GM21825 (cell line): Measurements from ENCODE around the gene HOXB3.

Experiments used
- ATAC-seq: cut with Tn5 transposase; IDR thresholded peaks from one replicate; pipeline ENCODE4 v1.9.1; 2021; ENCODE audit warnings: mild to moderate bottlenecking, moderate library complexity; ENCODE audit not compliant: unreplicated experiment

The HOXB3 gene

GRCh38 chr17:48506246-48506645 lies 83.8 kb downstream of the HOXB3 start:
- no peak for ATAC-seq

GRCh38 chr17:48505788-48506187 lies 84.3 kb downstream of the HOXB3 start:
- ATAC-seq: peak; percentile 80

- no peak for ATAC-seq
Measured at GRCh38 chr17:48504953-48505352, 85.1 kb downstream of the HOXB3 start.

DNA sequence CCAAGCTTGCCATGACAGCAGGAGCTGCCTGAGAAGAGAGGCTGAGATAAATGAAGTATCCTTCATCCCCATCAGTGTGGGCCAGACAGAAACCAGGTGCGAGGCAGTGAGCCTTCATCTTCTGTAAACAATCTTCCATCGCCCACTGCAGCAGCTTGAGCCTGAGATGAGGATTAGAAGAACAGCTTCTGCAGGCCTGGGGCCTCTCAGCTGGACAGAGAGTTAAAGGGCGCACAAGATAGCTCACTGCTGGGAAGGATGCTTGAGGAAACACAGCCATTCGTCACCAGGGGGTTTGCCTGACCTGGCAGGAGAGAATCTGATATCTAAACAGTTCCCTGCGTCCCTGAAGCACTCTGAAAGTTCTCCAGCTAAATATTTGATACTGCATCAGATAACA lies 86.3 kb downstream of the HOXB3 start:
- no peak for ATAC-seq

DNA sequence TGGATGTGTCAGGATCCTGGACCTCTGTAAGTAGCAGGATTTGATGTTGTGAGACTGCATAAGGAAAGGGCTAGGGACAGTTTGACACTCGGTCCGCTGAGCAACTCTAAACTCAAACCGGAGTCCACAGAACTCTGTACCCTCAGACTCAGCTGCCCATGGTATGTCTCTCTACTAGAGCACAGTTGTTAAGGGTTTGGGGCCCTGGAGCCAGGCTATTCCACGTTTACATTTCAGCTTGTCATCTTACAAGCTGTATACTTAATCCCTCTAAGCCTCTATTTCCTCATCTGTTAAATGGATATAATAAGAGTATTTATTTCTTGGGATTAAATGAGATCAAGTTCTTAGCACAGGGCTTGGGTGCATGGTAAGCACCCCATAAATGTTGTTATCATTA lies 87.1 kb downstream of the HOXB3 start:
- no peak for ATAC-seq

DNA sequence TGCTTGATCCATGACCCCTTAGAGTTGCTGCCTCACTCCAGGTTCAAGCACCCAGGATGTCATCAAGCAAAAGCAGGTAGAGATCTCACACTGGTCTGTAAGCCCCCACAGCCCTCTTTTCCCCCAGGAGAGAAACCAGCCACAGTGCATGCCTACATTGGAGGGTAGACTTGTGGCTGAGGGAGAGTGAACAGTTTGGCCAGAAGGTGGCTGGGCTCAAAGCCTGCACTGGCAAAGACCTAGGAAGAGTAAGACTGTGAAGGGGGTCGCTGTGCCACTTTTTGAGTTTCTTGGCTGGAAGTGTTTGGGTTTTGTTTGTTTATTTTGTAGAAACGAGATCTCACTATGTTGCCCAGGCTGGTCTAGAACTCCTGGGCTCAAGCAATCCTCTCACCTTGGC lies 87.7 kb downstream of the HOXB3 start:
- ATAC-seq: no peak

- ATAC-seq: no peak
Measured at GRCh38 chr17:48500435-48501426, 89.3 kb downstream of the HOXB3 start.

DNA sequence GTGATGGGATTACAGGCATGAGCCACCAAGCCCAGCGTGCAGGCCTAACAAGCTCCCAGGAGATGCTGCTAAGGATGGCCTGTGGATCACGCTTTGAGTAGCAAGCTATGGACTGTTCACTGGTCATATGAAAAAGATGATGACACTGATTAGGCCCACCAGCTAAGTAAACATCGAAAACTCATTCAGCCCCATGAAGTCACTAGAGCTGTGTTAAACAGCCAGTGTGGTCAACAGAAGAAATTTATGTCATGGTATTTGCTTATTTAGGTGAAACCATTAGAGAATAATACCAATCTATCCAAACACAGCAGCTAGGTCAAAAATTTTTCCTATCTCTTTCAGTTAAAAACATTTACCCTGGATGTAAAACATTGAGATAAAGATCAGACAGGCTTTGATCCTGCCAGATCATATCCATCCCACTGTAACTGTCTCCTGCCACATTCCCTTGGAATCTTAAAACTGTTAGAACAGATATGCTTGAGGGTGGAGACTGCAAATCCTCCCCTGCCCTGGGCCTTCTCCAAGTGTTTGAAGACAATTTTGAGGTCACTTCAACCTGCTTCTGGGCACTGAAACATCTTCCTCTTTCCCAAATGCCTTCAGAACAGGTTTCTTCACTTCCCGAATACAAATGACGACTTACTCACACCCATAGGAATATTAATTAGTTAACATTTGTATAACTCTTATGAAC lies 90.2 kb downstream of the HOXB3 start:
- ATAC-seq: no peak

DNA sequence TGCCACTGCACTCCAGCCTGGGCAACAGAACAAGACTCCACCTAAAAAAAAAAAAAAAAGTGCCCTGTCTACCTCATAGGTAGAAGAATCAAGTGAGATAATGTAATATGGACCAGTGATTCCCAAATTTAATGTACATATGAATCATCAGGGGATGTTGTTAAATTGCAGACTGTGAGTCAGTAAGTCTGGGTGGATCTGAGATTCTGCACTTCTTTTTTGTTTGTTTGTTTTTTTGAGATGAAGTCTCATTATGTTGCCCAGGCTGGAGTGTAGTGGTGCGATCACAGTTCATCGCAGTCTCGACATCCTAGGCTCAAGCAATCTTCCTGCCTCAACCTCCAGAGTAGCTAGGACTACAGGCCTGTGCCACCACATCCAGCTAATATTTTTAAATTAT lies 90.8 kb downstream of the HOXB3 start:
- no peak for ATAC-seq
